SK-N-DZ (cell line): ENCODE data around the gene PIRT.

Experiments
- DNase-seq: peaks from one replicate; pipeline ENCODE4 v3.0.0-alpha.2; 2015; ENCODE audit warnings: low spot score

Gene PIRT

DNA sequence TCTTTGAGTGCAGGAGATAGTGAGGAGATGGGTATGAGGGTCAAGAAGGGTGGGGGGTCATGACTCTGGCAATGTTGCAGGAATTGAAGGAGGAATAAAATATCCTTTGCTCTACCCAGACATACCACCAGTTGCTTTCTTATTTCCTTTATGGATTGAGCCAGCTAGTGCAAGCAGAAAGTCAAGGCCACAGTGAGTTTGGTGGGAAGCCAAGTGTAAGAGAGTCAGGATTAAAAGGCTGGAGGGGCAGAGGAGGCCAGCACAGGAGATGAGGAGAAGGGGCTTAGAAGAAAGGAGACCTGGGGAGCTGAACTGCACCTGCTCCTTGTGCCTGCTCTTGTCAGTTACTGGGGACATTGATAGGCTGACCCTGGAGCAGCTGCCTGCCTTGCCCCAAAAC lies 16.1 kb downstream of the PIRT start:
- DNase-seq: no peak

DNA sequence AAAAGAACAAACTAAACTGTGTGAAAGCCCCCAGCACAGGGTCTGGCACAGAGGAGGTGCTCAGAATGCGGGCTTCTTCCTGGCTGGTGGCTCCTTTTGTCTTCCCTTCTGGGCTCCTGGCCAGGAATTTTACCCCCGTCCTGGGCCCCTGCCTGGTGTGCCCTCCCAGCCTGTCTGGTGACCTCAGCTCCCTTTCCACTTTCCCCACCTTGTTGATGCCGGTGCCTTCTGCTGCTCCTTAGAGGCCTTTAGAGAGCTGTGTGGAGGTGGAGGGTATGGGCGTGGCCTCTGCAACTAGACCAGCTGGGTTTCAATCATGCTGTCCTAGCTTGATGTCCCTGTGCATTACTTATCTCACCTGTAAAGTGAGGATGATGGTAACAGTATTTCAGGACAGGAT lies 16.8 kb downstream of the PIRT start:
- no peak for DNase-seq

DNA sequence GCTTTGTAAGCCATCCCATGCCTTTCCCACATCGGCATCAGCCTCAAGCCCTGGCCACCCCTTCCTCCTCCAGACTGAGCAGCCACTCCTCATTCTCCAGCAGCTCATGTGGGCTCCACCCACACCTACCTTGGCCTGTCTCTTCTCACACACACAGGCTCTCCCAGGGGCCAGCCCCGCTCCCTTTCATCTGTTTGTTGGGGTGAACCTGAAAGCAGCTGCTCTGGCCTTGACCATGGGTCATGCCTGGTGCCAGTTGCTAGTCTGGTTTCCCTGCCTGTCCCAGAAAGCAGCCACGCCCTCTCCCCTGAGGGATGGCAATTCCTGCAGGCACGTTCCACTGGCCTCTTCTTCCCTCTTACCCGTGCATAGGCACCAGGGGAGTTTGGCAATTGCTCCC lies 22.6 kb downstream of the PIRT start:
- DNase-seq: no peak

DNA sequence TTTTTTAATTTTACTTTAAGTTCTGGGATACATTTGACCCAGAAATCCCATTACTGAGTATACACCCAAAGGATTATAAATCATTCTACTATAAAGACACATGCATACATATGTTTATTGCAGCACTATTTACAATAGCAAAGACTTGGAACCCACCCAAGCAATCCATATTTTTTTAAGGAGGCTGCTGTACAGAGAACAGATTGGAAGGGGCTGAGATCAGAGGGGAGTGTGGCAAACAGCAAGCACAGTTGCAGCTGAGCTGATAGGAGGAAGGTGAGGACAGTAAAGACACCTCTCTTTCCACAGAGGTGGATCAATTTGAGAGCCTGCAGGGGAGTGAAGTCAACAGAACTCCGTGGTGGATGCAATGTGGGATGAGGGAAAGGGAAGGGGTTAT lies 23.8 kb downstream of the PIRT start:
- no peak for DNase-seq

DNA sequence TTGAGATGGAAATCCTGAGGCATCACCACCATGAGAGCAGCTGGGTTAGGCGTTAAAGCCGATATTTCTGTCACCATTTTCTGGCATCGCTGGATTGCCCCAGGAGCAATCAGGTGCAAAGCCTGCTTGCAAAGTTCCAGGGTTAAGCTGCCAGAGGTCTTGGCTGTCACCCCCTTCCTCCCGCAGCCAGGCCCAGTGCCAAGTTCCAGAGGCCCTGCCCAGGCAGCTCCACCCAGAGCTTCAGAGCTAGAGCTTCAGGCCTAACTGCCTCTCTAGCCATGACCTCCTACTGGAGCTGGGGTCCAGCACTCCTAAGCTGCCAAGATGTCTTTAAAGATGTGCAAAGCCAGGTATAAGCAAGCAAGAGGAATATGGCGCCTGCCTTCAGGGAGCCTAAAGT lies 25.2 kb downstream of the PIRT start:
- no peak for DNase-seq

DNA sequence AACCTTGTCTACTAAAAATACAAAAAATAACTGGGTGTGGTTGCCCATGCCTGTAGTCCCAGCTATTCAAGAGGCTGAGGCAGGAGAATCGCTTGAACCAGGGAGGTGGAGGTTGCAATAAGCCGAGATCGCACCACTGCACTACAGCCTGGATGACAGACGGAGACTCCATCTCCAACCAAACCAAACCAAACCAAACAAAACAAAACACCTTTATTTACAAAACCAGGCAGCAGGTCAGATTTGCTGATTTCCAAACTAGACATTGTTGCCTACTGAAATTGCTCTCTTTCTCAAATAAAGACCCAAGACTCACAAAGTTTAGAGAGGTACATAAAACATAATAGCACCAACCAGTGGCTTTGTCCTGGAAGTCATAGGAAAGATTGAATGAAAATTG lies 28.3 kb downstream of the PIRT start:
- no peak for DNase-seq

DNA sequence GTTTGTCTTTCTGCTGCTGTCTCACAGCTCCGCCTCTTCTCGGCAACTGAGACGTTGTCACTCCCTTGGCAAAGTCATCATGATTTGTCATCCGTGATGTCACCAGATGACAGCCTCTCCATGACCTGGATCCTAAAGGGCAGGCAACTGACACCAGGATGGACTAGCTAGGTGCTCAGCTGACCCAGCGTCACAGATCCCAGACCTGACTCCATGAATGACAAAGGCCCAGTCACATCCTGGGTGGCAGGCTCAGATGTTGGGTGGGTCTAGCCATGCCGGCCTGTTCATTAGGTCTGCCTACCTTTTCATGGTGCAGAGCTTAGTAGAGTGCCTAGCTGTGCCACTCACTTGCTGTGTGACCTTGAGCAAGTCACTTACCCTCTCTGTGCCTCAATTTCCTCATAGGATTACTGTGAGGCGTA lies 30.2 kb downstream of the PIRT start:
- DNase-seq: no peak

DNA sequence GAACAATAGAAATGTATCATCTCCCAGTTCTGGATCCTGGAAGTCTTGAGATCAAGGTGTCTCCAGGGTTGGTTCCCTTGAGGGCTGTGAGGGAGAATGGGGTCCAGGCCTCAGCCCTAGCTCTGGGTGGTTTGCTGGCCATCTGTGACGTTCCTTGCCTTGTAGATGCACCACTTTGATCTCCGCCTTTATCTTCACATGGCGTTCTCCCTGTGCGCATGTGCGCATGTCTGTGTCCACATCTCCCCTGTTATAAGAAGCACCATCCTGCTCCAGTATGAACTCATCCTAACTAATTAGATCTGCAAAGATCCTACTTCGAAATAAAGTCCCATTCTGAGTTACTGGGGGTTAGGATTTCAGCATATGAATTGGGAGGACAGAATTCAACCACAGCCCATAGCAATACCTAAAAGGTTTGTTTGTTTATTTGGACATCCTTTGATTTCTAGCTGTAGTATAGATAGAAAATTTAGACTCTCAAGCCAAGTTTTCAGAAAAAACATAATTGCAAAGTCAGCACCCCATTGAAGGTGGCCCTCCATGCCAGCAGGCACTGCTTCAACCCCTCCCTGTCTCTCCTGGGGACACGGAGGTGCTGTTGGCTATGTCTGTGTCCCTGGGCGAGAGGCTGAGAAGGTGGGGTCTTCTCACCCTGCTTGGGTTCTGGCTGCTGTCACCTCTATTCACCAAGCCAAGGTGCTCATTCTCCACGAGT lies 31.2 kb downstream of the PIRT start:
- DNase-seq: no peak

DNA sequence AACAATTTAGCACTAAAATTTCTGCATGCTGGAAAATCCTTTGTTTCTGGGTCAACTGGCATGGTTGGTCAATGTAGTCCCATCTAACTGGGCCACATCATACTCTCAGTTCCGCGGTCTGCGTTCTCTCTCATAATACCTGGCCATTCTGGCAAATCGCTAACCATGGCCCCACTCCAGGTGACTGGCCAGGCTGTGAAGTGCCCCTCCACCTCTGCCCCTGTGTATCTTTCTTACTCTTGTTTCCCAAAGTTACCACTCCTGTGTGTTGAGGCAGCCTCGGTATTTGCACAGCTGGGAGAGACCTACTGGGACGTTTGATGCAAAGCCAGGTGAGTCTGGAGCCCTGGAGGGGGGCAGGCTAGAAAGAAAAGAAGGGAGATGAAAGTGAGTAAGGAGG lies 32.0 kb downstream of the PIRT start:
- no peak for DNase-seq

DNA sequence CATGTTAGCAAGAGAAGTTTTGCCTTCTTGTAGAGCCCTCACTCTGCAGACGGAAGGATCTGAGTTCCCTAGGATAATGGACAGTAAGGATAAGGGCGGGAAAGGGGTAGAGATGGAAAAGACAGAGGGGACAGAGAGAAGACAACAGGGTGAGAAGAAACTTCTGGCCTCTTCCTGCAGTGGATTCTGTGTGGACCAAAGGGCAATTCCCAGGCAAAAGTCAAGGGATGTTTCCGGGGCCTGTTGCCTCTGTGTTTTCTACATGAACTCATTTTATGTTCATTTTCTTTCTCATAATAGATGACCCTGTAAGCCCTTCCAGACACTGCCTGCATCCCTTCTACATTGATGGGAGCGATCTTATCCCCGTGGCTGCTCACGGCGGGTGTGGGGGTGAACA lies 33.3 kb downstream of the PIRT start:
- no peak for DNase-seq

DNA sequence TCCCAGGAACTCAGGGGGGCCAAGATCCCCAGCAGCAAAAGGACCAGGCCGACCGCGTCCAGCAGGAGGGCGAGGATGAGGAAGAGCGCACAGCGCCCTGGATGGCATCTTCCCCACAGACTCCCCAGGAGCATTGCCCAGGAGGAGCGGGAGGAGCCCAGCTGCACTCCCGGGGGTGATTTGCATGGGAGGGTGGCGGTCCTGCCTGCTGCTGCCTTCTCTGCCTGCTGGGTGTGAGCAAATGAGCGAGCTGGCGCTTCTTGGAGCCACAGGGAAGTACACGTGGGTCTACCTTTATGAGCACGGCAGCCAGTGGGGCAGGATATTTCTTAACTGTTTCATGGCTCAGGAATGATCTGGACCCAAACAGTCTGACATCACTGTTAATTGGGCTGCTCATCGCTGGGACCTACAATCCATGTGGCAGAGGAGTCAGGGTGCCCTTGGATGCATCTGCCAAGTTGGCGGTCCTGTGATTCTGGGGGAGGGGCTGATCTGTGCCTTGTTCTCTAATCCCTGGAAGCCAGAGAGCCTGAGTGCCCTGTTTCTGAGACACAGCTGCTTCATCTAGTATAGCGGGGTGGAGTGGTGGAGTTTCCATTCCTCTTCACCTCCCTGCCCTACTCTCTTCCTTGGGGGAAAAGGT lies 33.9 kb downstream of the PIRT start, which contains the start of gene TMEM238L:
Gene TMEM238L, minus strand, starts transcription at position 270 of the 646 bp plus-strand sequence. Its CDS starts 136 bp downstream, at position 134.
- DNase-seq: no peak

DNA sequence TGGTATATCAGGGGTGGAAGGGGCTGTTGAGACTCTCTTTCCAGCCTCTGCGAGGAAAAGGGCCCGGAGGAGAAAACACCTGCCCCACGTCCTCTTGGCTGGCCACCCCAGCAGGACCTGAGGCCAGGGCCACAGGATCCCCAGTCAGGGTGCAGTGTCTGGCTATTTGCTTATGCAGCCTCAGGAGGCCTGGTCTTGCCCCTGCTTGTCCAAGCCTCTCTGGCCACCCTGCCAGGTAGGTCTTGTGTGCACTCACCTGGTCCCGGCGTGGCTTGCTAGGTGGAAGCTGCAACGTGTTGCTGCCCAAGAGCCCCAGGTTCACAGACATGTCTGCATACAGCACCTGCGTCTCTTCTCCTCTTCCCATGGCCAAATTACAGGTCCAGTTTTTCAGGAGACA lies 34.5 kb downstream of the PIRT start:
- DNase-seq: no peak

DNA sequence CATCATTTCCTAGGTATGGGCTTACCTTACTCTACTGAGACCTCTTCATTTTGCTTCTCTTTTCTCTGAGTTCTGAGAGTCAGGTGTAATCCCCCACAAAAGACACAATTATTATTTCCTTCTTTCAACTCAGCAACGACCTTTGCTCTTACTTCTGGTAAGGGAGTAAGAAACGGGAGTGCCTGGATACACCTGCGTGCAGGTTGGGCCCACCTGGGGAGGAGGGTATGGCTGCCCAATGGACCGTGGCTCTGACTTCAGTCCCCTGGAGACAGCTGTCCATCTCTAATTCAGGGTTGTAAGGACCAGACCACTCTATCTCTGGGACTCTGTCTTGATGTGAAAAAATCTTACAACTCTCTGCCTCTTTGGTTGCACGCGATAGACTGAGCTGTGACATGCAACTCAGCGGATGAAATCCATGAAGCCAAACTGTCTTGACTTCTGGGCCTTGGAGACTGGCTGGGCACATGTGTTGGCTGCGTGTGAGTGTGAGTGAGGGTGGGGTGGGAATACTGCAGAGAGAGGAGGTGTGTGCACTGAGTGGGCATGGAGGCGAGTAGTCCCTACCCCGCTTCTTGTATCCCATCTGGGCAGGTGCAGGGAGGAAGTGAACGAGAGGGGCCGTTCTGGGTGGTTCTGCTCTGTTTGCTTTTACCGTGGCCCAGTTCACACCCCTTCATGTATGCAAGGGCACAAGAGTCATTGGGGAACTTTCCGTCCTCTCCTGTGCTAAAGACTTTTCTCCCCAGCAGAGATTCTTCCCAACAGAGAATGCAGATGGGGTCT lies 35.2 kb downstream of the PIRT start:
- DNase-seq: no peak

DNA sequence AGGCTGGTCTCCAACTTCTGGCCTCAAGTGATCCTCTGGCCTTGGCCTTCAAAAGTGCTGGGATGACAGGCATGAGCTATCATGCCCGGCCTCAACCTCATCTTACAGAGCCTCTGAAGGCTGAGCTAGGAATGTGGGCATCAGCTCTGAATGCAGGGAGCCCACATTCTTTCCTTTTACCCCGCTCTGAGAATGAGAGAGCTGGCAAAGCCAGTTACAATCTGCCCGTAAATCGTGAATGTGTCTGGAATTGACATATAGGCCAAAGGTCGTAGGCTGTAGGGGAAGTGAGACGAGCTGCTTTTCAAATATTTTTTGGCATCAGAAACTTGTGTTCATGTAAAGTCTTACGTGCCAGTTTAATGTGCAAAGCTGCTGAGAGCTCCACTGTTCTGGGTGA lies 38.5 kb downstream of the PIRT start:
- DNase-seq: no peak

DNA sequence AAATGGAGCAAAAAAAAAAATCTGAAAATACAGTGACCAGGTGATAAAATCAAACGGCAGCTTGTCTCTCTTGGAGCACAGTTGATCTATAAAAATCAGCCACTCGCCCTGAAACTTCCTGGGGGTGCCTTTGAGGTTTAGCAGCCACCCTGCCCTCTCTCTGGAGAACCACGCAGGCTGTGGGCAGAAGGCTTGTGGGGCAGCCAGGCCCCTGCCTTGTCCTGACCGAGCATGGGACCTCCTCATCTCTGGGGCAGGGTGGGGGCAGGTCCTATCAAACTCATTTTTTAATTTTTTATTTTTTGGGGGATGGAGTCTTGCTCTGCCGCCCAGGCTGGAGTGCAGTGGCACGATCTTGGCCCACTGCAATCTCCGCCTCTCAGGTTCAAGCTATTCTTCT lies 39.0 kb downstream of the PIRT start:
- no peak for DNase-seq

DNA sequence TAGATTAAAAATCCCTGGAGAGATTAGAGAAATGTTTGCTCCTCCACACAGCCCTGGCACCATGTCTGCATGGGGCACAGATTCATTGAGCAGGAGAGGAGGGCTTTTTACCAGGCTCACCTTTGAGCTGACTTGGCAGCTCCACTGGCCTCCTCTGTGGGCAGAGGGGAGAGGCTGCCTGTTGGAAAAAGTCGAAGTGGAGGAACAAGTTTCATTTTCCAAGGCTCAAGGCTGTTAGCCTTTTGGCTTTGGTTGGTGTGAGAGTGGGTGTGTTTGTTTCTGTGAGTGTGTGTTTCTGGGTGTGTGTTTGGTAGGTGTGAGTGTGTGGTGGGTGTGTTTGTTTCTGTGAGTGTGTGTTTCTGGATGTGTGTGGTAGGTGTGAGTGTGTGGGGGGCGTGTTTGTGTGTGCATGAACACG lies 39.5 kb downstream of the PIRT start:
- DNase-seq: no peak

DNA sequence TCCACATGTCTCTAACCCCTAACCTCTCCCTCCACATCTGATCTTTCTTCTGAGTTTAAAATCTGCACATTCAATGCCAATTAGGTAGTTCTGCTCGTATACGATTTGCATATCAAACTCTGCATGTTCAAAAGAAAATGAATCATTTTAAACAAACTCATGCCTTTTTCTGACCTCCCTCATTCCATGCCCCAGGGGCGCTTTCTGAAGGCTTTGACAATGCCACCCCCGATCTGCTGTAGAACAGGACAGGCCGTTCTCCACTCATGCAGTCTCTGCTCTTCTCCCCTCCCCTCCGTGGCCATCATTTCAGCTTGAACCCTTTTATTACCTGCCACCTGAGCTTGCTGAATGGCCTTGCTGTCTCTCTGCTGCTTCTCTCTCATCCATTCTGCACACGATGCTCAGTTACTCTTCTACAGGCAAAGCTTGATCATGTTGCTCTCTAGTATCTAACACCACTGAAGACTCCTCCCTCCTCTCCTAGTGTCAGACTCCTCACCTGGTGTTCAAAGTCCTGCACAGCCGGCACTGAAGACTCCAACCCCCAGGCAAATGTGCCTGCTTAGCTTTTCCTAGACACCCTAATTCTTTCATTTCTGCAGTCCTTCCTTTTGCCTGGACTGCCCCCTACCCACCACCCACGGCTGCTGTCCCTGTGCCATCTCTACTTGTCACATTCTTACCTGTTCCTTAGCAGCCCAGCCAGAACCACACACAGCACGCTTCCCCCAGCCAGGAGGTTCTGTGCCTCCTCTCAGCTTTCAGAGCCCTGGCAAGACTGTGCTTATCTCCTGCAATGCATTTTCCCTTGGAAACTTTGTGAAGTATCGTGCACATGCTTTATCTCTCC lies 40.2 kb downstream of the PIRT start:
- DNase-seq: no peak

DNA sequence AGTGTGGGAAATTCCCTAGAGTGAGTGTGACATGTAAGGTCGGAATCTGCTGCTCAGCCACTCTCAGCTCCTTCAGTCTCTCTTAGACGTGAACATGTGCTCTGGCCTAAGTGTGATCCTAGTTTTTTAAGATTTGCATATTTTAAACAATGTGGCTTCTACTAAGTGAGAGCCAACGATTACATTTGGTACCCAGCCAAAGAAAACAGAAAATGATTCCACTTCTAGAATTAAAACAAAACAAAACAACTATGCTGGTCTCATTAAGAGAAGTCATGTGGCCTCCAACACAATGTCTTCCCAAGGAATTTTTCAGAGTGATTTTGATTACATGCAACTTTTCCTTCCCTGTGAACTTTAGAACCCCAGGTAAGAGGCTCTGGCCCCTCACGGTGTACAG lies 44.1 kb downstream of the PIRT start:
- no peak for DNase-seq

DNA sequence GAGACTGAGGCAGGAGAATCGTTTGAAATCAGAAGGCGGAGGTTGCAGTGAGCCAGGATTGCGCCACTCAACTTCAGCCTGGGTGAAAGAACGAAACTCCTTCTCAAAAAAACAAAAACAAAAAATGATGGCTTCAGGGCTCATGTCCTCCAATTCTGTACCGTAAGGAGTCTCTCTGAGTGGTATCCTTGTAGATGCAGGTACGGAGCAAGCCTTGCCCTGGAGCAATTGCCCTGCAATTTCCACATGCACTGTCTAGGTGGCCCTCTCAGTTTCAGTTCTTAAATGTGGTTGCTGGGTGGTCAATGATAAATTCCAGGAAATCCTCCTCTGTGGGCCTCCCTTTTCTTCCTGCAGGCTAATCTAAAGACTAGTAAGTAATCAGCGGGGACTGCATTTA lies 44.6 kb downstream of the PIRT start:
- no peak for DNase-seq

DNA sequence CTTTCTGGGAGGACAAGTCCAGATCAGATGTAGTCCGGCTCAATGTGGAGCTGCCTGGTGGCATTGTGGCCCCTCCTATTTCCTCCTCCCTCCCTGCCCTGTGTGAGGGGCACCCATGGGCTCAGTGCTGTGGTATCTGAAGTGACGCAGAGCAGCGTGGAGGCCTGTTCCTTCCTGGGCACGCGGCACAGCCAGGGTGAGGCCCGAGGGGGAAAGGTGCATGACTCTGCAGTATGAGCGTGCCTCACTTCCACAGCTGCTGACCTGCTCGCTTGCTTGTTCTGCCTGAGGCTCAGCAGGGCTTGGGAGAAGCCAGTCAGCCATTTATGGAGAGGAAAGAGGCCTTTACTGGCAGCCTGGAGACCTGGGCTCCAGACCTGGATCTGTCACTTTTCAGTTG lies 45.7 kb downstream of the PIRT start:
- DNase-seq: no peak

DNA sequence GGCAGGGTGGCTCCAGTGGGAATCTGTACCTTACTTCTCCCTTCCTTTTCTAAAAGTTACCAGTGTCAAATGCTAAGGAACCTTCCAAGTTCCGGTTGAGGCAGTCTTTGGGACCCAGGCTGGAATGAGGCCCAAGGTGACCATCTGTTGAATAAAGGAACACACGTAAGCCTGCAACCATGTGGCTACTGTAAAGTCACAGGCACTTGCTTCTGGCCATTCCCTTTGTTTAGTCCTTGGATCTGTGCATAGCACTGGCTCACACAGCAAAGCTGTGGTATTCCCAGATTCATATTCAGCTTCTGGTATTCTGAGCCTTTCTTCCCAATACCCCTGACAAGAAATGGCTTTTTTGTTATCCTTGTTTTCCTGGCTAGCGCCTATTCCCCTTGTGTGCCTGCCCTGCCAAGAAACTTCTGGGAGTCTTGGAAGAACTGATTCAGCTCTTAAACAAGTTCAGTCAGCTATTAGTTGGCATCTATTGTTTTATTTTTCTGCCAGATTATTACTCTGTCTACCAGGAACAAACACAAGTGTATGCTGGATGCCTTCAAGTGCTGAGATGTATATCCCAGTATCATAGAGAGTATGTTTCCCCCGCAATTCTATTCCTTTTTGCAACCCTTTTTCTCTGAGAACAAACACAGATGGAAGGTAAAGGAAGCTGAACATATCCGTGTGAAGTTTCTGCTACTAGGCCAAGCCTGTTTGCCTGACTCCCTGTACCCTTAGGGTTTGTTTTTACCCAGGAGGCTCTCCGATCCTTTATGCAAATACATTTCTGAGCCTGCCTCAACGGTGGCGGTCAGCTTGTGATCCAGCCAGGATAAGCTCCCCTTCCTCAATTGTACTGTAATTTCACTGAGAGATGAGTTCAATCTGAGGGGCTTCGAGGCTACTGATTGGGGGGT lies 47.1 kb downstream of the PIRT start:
- DNase-seq: no peak
